Adipose tissue (tissue), 3 donors: ENCODE measurements around the gene AGAP5. TPM values are rescaled to one million over a fixed set of nuclear protein-coding genes. Genes with fewer than 3 reads are reported as not detected.

Experiments
- H3K27ac ChIP-seq: one replicate; pipeline ENCODE4 v1.5.1; 2013; ENCODE audit warnings: low read depth, low read length
- WGBS, 3 donors: extraction: QIAGEN DNeasy Blood & Tissue Kit; methylation state at CpG; one replicate each; pipeline ENCODE4 v1.1.7; 2013; 5-methylcytosine and 5-hydroxymethylcytosine counted together
- polyA plus RNA-seq, 3 donors: library from polyadenylated mRNA; stranded (reverse); fragments of 200-250 nt; gene quantifications; one replicate each; pipeline ENCODE4 v1.2.3, GENCODE V29; 2013
- donor health status: healthy with polysubstance abuse.
- donor health status: Bipolar disorder and iron deficiency.
- donor health status: healthy.

The AGAP5 gene
- polyA plus RNA-seq, 3 donors, result 2.2 to 4.3 (median 3.3) TPM

DNA sequence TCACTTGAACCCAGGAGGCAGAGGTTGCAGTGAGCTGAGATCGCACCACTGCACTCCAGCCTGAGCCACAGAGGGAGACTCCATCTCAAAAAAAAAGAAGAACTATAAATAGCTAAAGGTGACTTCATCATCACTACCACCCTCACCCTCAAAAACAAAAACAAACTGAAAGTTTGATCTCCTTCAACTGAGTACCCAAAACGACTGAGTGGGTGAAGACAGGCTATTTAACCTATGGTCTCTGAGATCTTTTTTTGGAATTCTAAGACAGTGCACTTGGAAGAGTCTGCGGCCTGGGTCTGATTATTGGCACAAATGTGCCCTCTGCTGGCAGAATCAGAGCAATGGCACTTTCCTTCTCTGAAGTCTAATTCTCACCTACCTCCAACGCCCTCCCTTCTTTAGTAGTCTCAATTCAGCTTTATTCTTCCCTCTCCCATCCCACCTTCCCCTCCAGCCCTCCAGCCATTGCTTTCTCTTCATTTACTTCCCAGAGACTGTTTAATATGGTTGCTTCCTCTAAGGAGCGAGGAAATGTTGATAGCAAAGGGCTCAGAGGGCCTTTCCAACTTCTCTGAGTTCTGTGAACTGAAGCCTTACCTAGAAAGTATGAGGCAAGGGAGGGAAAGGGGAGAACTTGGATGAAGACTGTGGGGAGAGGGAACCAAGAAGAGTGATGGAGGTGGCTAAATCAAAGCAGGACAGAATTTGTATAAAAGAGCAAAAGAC is 53.7 kb downstream of the AGAP5 start:
- no peak overlapping the region for H3K27ac ChIP-seq
- 17 to 21% (median 21%) methylated on average over 5 of the region's 5 CpGs for WGBS, 3 donors

DNA sequence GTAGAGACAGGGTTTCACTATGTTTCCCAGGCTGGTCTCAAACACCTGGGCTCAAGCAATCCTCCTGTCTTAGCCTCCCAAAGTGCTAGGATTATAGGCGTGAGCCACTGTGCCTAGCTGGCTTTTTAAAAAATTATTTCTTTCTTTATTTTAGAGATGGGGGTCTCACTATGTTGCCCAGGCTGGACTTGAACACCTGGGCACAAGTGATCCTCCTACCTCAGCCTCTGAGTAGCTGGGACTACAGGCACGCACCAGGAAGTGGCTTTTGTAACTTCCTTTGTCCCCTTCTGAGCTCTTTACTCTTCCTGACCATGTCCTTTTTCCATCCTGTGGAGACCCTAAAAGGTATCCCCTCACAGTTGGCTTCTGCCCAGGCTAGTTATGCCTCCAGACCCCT is 54.5 kb downstream of the AGAP5 start:
- no peak overlapping the region for H3K27ac ChIP-seq
- 66 to 91% (median 83%) methylated on average over 2 of the region's 2 CpGs for WGBS, 3 donors

DNA sequence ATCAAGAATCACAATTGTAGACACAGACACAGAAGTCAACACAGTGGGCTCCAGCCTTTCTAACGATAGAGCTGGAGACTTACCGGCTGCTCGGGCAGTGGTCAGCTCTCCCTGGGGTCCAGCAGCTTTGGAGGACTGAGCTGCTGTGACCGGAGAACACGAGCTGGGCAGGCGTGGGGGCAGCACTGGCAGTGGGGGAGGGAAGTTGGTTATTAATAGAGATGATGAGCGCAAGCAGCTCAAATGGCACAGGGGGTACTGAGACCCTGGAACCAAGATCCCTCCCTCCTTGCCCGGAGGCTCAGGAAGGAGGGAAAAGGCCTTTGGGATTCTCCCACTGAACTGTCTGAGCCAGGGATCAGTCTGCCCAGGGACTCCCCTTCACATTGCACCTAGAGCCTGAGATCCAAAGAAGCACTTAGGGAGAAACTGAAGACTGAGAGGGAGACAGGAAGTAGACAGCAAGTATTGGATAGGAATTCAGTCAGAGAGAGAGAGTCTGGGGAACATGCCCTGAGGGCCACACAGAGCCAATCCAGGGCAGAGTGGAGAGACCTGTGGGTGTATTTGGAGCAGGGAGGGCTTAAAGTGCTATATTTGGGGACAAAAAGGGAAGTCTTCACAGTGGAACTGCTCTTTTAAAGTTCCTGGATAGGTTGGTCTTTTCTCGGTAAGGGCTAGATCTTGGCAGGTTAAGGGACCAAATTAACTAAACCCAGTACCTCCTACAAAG is 56.4 kb downstream of the AGAP5 start, which contains the start of gene MYOZ1:
Gene MYOZ1 (minus strand): TSS at position 147 of the 733 bp plus-strand sequence. CDS start 1,457 bp downstream, outside the sequence.
- 69 to 75% (median 72%) methylated on average over 9 of the region's 9 CpGs for WGBS, 3 donors
- no peak within 1 kb of the TSS for H3K27ac ChIP-seq

DNA sequence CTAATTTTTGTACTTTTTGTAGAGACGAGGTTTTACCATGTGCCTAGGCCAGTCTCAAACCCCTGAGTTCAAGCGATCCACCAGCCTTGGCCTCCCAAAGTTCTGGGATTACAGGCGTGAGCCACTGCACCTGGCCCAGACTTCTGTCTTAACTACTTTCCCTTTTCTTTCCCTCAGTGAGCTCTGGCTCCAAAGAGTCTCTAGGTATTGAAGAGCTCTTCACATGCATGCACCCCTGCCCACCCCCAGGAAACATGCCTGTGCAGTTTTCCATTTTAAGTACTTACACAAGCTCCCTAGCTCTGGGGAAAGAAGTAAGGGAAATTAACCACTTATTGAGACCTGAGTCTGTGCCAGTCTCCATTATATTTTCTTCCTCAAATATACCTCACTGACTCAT is 58.6 kb downstream of the AGAP5 start:
- H3K27ac ChIP-seq, result no peak overlapping the region
- 83 to 95% (median 86%) methylated on average over 3 of the region's 3 CpGs for WGBS, 3 donors

DNA sequence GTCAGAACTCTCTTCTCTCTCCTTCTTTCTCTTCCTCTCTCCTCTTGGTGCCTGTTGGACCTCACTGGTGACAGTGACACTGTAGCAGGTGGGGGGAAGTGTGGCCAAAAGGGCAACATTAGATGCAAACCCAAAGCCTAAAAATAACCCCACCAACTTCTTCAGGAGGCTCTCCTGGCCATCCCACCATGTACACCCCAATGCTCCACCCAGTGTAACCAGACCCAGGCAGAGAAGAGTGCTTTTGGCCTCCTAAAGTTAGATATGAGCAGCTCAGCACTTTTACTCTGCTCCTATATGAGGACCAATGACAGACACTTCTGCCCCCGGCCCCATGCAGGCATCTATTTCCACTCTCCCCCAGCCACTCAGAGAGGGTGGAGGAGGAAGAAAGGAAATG is 62.1 kb downstream of the AGAP5 start:
- 28 to 36% (median 29%) methylated on average over 1 of the region's 1 CpG for WGBS, 3 donors
- H3K27ac ChIP-seq, result no peak overlapping the region

DNA sequence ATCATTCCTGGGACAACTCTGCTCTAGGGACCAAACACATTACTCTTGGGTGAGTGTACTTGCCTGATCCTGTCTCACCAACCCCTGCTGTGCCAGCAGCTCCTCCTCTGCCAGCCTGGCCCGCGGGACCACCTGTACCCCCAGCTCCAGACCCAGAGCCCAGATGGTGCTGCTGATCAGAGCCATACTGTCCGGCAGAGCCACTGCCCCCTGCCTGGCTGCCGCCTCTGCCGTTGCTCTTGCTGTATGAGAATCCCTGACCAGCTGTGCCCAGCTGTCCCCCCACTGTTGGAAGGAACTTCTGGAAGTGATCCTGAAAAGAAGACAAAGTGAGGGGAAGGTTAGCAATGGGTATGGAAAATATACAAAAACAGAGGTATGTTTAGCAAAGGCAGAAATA is 63.5 kb downstream of the AGAP5 start:
- 68 to 82% (median 78%) methylated on average over 5 of the region's 5 CpGs for WGBS, 3 donors
- H3K27ac ChIP-seq, result no peak overlapping the region

DNA sequence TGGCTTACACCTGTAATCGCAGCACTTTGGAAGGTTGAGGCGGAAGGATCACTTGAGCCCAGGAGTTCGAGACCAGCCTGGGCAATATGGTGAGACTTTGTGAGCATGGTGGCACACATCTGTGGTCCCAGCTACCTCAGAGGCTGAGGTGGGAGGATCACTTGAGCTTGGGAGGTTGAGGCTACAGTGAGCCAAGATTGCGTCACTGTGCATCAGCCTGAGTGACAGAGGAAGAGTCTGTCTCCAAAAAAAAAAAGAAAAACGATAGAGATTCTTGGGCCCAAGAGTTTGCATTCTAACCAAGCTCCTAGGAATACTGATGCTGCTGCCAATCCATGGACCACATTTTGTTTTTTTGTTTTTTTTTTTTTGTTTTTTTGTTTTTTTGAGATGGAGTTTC is 68.7 kb downstream of the AGAP5 start:
- WGBS, 3 donors, result 88 to 95% (median 91%) methylated on average over 5 of the region's 5 CpGs
- no peak overlapping the region for H3K27ac ChIP-seq

DNA sequence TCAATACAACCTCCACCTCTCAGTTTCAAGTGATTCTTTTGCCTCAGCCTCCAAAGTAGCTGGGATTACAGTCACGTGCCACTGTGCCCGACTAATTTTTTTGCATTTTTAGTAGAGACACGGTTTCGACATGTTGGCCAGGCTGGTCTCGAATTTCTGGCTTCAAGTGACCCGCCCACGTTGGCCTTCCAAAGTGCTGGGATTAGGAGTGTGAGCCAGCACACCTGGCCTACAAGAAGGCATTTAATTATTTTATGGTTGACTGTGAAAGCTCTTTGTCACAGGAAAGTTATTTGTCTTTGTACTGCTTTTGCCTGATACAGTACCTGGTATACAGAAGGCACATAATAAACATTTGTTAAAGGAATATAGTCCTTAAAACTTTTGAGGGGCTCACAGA is 69.5 kb downstream of the AGAP5 start:
- 32 to 76% (median 73%) methylated on average over 7 of the region's 7 CpGs for WGBS, 3 donors
- H3K27ac ChIP-seq, result no peak overlapping the region

DNA sequence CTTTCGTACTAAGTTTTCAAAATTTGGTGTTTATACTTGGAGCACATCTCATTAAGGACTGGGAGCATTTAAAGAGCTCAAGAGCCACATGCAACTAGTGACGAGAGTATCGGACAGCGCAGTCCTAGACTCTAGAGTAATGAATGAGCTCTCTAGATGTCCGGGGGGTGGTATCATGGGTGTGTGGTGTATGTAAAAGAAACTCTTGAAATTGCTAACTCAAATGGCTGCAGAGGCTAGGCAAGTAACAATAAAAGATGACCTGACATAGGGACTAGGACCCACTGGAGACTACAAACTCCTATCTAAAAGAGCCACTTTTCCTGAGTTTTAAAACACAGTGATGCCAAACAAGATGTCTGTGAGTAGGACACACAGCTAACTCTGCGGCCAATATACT is 70.6 kb downstream of the AGAP5 start:
- 95 to 98% (median 98%) methylated on average over 6 of the region's 6 CpGs for WGBS, 3 donors
- H3K27ac ChIP-seq, result no peak overlapping the region

DNA sequence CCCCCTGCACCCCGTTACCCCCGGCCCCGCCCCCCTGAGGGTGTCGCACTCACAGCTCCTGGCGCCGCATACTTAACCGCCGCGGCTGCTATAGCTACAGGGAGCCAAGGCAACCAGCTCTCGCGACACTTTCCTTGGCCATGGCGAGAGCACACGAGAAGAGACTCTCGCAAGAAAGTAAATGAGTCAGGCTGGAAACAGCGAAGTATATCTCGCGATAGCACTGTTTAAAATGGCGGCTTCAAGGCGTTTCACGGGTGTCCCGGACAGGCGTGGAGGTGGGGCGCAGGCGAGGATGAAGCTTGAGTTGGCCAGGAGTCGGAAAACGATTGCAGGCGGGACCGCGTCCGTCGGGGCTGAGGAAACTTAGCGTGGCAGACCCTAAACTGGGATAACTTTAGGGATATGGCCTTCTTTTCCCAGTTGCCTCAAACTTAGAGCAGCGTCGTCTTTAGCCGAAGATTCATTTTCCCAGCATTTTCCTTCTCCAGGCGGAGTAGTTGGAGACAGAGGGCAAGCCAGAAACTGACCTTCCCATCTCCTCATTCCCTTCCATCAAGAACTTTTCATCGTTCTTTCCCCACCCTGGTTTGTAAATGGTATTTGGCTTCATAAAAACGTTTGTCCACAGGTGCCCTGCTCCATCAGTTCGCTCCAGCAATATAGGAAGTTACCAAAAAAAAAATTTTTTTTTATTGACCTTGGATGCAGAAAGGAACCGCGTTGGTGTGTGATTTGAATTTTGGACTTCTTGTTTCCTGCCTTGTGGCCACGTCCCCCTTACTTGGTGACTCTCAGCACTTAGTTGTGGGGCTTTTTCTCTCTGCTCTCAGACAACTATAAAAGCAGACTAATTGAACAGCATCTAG is 71.8 kb downstream of the AGAP5 start:
- WGBS, 3 donors, result 1 to 2% (median 2%) methylated on average over 42 of the region's 42 CpGs
- no peak overlapping the region for H3K27ac ChIP-seq

DNA sequence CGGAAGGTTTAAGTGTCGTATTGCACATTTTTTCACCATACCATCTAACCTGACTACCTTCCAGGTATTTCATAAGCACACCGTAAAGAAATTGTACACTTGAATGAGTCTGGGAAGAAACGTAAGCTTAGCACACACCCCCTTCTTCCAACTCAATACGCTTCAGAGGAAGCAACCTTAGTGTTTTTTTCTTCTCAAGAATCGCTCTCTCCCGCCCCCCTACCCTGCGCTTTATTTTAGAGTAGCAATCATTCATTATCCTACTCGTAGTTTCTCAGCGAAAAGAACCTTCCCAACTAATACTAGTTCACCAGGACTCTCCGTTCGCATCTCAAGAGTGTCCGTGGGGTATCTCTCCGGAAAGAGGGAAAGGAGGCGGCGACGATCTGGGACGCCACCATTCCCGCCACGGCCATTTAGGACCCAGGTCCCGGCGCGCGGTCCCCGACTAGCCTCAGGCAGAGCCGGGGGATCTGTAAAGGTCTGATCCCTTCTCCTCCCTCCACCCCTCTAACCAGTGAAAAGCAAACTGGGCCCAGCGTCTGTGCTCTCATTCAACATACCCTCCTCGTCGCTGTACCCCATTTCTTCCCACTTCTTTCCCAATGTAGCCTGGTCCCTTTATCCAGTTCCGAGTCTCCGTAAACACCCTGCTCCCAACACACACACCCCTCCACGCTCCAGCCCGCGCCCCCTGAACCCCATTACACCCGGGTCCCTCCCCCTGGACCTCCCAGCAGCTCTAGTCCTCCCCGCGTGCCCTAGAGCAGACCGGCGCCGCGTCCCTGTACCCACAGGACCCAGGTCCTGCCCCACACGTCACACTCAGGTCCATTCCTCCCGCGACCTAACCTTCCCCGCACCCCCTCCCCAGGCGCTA is 72.7 kb downstream of the AGAP5 start:
- WGBS, 3 donors, result 0 to 1% (median 1%) methylated on average over 45 to 46 of the region's 46 CpGs
- no peak overlapping the region for H3K27ac ChIP-seq

Other genes starting within 250 kb of the AGAP5 start
- 10 to 100 TPM; 14.6 to 44.3 (median 25.8) TPM for gene PPP3CB, start 202.1 kb downstream of the AGAP5 start, polyA plus RNA-seq
- 10 to 100 TPM in 1 of 3 donors, 1 to 10 TPM in 2; 5.7 to 20.2 (median 7.6) TPM for gene USP54, start 106.8 kb downstream of the AGAP5 start, polyA plus RNA-seq
- under 1 TPM; 0.34 to 0.49 (median 0.45) TPM for gene MYOZ1, start 56.6 kb downstream of the AGAP5 start, polyA plus RNA-seq
- under 1 TPM; 0.01 to 0.11 (median 0.07) TPM for gene SYNPO2L, start 42.1 kb downstream of the AGAP5 start, polyA plus RNA-seq
- 10 to 100 TPM; 22.1 to 34.1 (median 32.9) TPM for gene SEC24C, start 46.3 kb upstream of the AGAP5 start, polyA plus RNA-seq
- 10 to 100 TPM; 24.0 to 53.3 (median 47.1) TPM for gene CHCHD1, start 83.9 kb upstream of the AGAP5 start, polyA plus RNA-seq
- 10 to 100 TPM; 47.1 to 86.5 (median 65.1) TPM for gene ZSWIM8, start 87.5 kb upstream of the AGAP5 start, polyA plus RNA-seq
- gene NDST2, start 113.5 kb upstream of the AGAP5 start, polyA plus RNA-seq, result 10 to 100 TPM in 1 of 3 donors, 1 to 10 TPM in 2; 7.8 to 22.6 (median 8.3) TPM
- 10 to 100 TPM in 2 of 3 donors, 1 to 10 TPM in 1; 6.2 to 13.5 (median 12.8) TPM for gene CAMK2G, start 176.4 kb upstream of the AGAP5 start, polyA plus RNA-seq
- gene PLAU, start 213.0 kb upstream of the AGAP5 start, polyA plus RNA-seq, result 100 to 1,000 TPM in 1 of 3 donors, 10 to 100 TPM in 1, 1 to 10 TPM in 1; 3.6 to 175 (median 29.8) TPM